Neuronal stem cell (in vitro differentiated cells): ENCODE measurements around the gene ABCC1.

Experiments used
- DNase-seq: peaks from one replicate; pipeline ENCODE4 v3.0.0-alpha.2; 2013; ENCODE audit warnings: low spot score
- H2AFZ ChIP-seq: one replicate; pipeline ENCODE4 v1.6.1; 2013; ENCODE audit warnings: mild to moderate bottlenecking, low read length, inconsistent platforms
- H2AK5ac ChIP-seq: 2 replicates; pipeline ENCODE4 v1.6.1; 2013; ENCODE audit warnings: low read depth, mild to moderate bottlenecking, inconsistent platforms, low read length, moderate library complexity, mixed read lengths
- H2BK120ac ChIP-seq: 2 replicates; pipeline ENCODE4 v1.6.1; 2013; ENCODE audit warnings: low read depth, mild to moderate bottlenecking, inconsistent platforms, low read length, moderate library complexity, mixed read lengths
- H2BK12ac ChIP-seq: one replicate; pipeline ENCODE4 v1.6.1; 2013; ENCODE audit warnings: low read length, inconsistent platforms
- H2BK15ac ChIP-seq: 2 replicates; pipeline ENCODE4 v1.6.1; 2013; ENCODE audit warnings: mild to moderate bottlenecking, low read length, inconsistent platforms, mixed read lengths
- H2BK5ac ChIP-seq: one replicate; pipeline ENCODE4 v1.6.1; 2013; ENCODE audit warnings: inconsistent platforms, mild to moderate bottlenecking, low read length, moderate library complexity
- H3K14ac ChIP-seq: one replicate; pipeline ENCODE4 v1.6.1; 2013; ENCODE audit warnings: low read length, inconsistent platforms
- H3K18ac ChIP-seq: 2 replicates; pipeline ENCODE4 v1.6.1; 2013; ENCODE audit warnings: low read length, inconsistent platforms
- H3K23ac ChIP-seq: 2 replicates; pipeline ENCODE4 v1.6.1; 2013; ENCODE audit warnings: low read depth, mild to moderate bottlenecking, mixed read lengths, low read length, inconsistent platforms; ENCODE audit not compliant: poor library complexity
- H3K27ac ChIP-seq: replicated peaks from 3 replicates; pipeline ENCODE4 v1.5.1; 2013; ENCODE audit warnings: low read length, inconsistent platforms
- H3K27me3 ChIP-seq, 3 experiments: 2 replicates each; pipeline ENCODE4 v1.6.1; 2013; ENCODE audit warnings: low read length in 3 of 3, mild to moderate bottlenecking in 2 of 3, inconsistent platforms in 1 of 3, low read depth in 1 of 3, mixed read lengths in 1 of 3, moderate library complexity in 1 of 3; ENCODE audit not compliant: control insufficient read depth in 3 of 3, insufficient read depth in 3 of 3
- H3K36me3 ChIP-seq, 2 donors: replicated peaks in 1 of 2; 2 replicates each; pipeline ENCODE4 v1.6.1; 2013; ENCODE audit warnings: low read length in 2 of 2; ENCODE audit not compliant: control insufficient read depth in 2 of 2, insufficient read depth in 2 of 2
- H3K4ac ChIP-seq: 2 replicates; pipeline ENCODE4 v1.6.1; 2013; ENCODE audit warnings: inconsistent platforms, mild to moderate bottlenecking, low read length, moderate library complexity
- H3K4me1 ChIP-seq, 2 donors: 1 replicate in 1 of 2; 2 replicates in 1 of 2; pipeline ENCODE4 v1.6.1; 2013; ENCODE audit warnings: low read length in 2 of 2, low read depth in 1 of 2; ENCODE audit not compliant: control insufficient read depth in 2 of 2, insufficient read depth in 1 of 2
- H3K4me2 ChIP-seq: one replicate; pipeline ENCODE4 v1.6.1; 2013; ENCODE audit warnings: mild to moderate bottlenecking, low read length, inconsistent platforms; ENCODE audit not compliant: insufficient read depth, poor library complexity, severe bottlenecking
- H3K4me3 ChIP-seq, 2 donors: 2 replicates each; pipeline ENCODE4 v1.5.1; 2013; ENCODE audit warnings: low read length in 2 of 2, mild to moderate bottlenecking in 2 of 2, inconsistent platforms in 1 of 2, moderate library complexity in 1 of 2
- H3K79me1 ChIP-seq: one replicate; pipeline ENCODE4 v1.6.1; 2013; ENCODE audit warnings: low read depth, mild to moderate bottlenecking, inconsistent platforms, low read length, moderate library complexity
- H3K9ac ChIP-seq: one replicate; pipeline ENCODE4 v1.6.1; 2013; ENCODE audit warnings: mild to moderate bottlenecking, low read depth, low read length, inconsistent platforms; ENCODE audit not compliant: poor library complexity
- H3K9me3 ChIP-seq, 2 donors: replicated peaks in 1 of 2; 2 replicates each; pipeline versions ENCODE3 to v1.6.1; 2013; ENCODE audit warnings: low read length in 2 of 2, mild to moderate bottlenecking in 2 of 2, inconsistent platforms in 1 of 2, low read depth in 1 of 2, mixed read lengths in 1 of 2, moderate library complexity in 1 of 2; ENCODE audit not compliant: control insufficient read depth in 2 of 2, insufficient read depth in 1 of 2
- H4K8ac ChIP-seq: one replicate; pipeline ENCODE4 v1.6.1; 2013; ENCODE audit warnings: low read depth, mild to moderate bottlenecking, inconsistent platforms, low read length, moderate library complexity
- H4K91ac ChIP-seq: one replicate; pipeline ENCODE4 v1.6.1; 2013; ENCODE audit warnings: low read length, low read depth, mild to moderate bottlenecking, inconsistent platforms; ENCODE audit not compliant: poor library complexity
- WGBS, 2 donors: extraction: QIAGEN DNeasy Blood & Tissue Kit; methylation state at CpG; one replicate each; pipeline ENCODE4 v1.1.7; 2013; ENCODE audit warnings: missing lambda C conversion rate in 2 of 2, mixed read lengths in 1 of 2; ENCODE audit not compliant: insufficient read length in 2 of 2, insufficient replicate concordance in 1 of 2; ENCODE audit errors: extremely low coverage in 2 of 2; 5-methylcytosine and 5-hydroxymethylcytosine counted together

Gene ABCC1

DNA sequence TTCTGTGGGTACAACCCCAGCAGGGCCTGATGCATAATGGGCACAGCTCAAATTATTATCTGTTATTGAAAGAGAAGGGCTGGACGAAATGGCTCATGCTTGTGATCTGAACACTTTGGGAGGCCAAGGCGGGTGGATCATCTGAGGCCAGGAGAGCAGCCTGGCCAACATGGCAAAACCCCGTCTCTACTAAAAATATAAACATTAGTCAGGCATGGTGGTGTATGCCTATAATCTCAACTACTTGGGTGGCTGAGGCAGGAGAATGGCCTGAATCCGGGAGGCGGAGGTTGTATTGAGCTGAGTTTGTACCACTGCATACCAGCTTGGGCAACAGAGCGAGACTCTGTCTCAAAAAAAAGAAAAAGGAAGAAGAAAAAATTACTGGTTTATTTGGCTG, 100.7 kb downstream of the ABCC1 start:
- Histone ChIP-seq H3K27me3 (no peaks in the 10 kb centered on the region), H3K14ac (no peak overlapping the region), H4K8ac (no peak overlapping the region), H3K4me1 (no peaks in the 10 kb centered on the region), H2AFZ (no peak overlapping the region), H3K36me3 (peaks cover 6 to 34% of the 10 kb centered on the region in 2 donors), H2BK5ac (no peak overlapping the region), H3K4ac (no peak overlapping the region), H3K79me1 (no peaks in the 10 kb centered on the region), H2BK12ac (no peak overlapping the region), H3K27ac (no peak overlapping the region), H2AK5ac (no peak overlapping the region), H3K23ac (no peak overlapping the region), H4K91ac (no peak overlapping the region), H3K18ac (no peak overlapping the region), H3K4me3 (no peak overlapping the region), H3K4me2 (no peak overlapping the region), H3K9me3 (no peaks in the 10 kb centered on the region), H2BK120ac (no peak overlapping the region), H3K9ac (no peak overlapping the region), H2BK15ac (no peak overlapping the region)
- no CpG with 5 or more reads among the region's 6 CpGs for WGBS, 2 donors
- no peak for DNase-seq

DNA sequence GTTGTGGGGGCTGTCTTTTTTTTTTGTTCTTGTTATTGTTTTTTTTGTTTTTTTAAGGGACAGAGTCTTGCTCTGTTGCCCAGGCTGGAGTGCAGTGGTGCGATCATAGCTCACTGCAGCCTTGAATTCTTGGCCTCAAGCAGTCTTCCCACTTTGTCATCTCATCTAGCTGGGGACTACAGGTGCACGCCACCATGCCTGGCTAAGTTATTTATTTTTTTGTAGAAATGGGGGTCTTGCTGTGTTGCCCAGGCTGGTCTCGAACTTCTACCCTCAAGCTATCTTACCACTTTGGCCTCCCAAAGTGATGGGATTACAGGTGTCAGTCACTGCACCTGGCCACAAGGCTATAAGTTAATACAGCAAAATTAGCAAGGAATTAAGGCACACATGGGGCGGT, 101.7 kb downstream of the ABCC1 start:
- Histone ChIP-seq H2BK5ac (no peak overlapping the region), H3K4me3 (no peak overlapping the region), H3K9me3 (no peaks in the 10 kb centered on the region), H3K18ac (no peak overlapping the region), H2AK5ac (no peak overlapping the region), H2BK120ac (no peak overlapping the region), H3K9ac (no peak overlapping the region), H3K23ac (no peak overlapping the region), H3K27ac (no peak overlapping the region), H4K91ac (no peak overlapping the region), H3K4me2 (no peak overlapping the region), H3K14ac (no peak overlapping the region), H3K27me3 (no peaks in the 10 kb centered on the region), H4K8ac (no peak overlapping the region), H3K4ac (no peak overlapping the region), H3K4me1 (no peaks in the 10 kb centered on the region), H3K79me1 (no peaks in the 10 kb centered on the region), H2BK12ac (no peak overlapping the region), H2AFZ (no peak overlapping the region), H3K36me3 (peaks cover 6 to 28% of the 10 kb centered on the region in 2 donors), H2BK15ac (no peak overlapping the region)
- no peak for DNase-seq
- WGBS, 2 donors = no CpG with 5 or more reads among the region's 4 CpGs

GRCh38 chr16:16052916-16053315, 103.5 kb downstream of the ABCC1 start:
- Histone ChIP-seq H3K23ac (no peak overlapping the region), H2AFZ (no peak overlapping the region), H3K4me3 (no peak overlapping the region), H3K14ac (no peak overlapping the region), H2BK120ac (no peak overlapping the region), H4K91ac (no peak overlapping the region), H3K4ac (no peak overlapping the region), H3K27me3 (no peaks in the 10 kb centered on the region), H4K8ac (no peak overlapping the region), H3K36me3 (peaks cover 5 to 24% of the 10 kb centered on the region in 2 donors), H3K79me1 (no peaks in the 10 kb centered on the region), H2BK15ac (no peak overlapping the region), H3K4me1 (no peaks in the 10 kb centered on the region), H3K4me2 (no peak overlapping the region), H2AK5ac (no peak overlapping the region), H2BK5ac (no peak overlapping the region), H3K27ac (no peak overlapping the region), H2BK12ac (no peak overlapping the region), H3K9ac (no peak overlapping the region), H3K18ac (no peak overlapping the region), H3K9me3 (no peaks in the 10 kb centered on the region)
- DNase-seq = no peak
- WGBS, 2 donors = no CpG with 5 or more reads among the region's 3 CpGs

- Histone ChIP-seq H2AK5ac (no peak overlapping the region), H3K23ac (no peak overlapping the region), H2BK15ac (no peak overlapping the region), H3K9ac (no peak overlapping the region), H4K8ac (no peak overlapping the region), H2BK120ac (no peak overlapping the region), H3K4me3 (no peak overlapping the region), H2BK12ac (no peak overlapping the region), H2BK5ac (no peak overlapping the region), H3K9me3 (no peaks in the 10 kb centered on the region), H3K27me3 (no peaks in the 10 kb centered on the region), H3K4ac (no peak overlapping the region), H3K4me1 (peaks cover 0 to 1% of the 10 kb centered on the region in 2 donors), H3K79me1 (no peaks in the 10 kb centered on the region), H2AFZ (no peak overlapping the region), H3K27ac (no peak overlapping the region), H4K91ac (no peak overlapping the region), H3K36me3 (peaks cover 0 to 25% of the 10 kb centered on the region in 2 donors), H3K4me2 (no peak overlapping the region), H3K18ac (no peak overlapping the region), H3K14ac (no peak overlapping the region)
- WGBS, 2 donors = no CpG with 5 or more reads among the region's 6 CpGs
- no peak for DNase-seq
Measured at GRCh38 chr16:16057102-16057501, 107.7 kb downstream of the ABCC1 start.
